GM19193 (cell line): ENCODE results near the gene TRAF5.

ENCODE experiments used
- POLR2A ChIP-seq: IDR thresholded peaks from 4 replicates; pipeline ENCODE4 v1.6.1; 2011; ENCODE audit not compliant: insufficient read depth, insufficient read length; ENCODE audit errors: extremely low read depth

Gene TRAF5

GRCh38 chr1:211335522-211336157, 9.0 kb downstream of the TRAF5 start:
- TF ChIP-seq POLR2A = peak; percentile 30

DNA sequence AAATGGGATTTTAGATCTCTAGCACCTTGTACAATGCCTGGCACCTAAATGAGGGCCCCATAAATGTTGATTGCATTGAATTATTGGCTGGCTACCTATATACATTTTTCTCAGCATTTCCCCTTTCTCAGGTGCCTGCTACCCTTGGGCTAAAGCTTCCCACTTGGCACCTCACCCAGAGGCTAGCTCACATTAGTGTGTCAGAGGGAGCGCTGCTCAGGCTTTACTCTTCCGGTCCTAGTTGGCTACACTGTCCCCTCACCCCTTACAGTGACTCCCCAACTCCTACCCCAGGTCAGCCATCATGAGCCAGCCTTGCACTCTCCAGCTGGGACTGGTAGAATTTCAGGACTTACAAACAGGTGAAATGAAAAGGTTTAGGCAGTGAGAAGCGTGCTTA, 9.5 kb downstream of the TRAF5 start:
- TF ChIP-seq POLR2A = no peak

DNA sequence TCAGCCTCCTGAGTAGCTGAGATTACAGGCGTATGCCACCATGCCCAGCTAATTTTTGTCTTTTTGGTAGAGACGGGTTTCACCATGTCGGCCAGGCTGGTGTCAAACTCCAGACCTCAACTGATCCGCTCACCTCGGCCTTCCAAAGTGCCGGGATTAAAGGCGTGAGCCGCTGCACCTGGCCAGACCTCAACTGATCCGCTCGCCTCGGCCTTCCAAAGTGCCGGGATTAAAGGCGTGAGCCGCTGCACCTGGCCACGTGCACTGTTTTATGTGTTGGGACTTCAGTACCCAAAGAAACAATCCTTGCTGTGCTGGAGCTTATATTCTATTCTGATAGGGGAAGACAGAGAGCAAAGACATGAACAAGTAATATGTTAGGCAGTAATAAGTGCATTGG, 10.1 kb downstream of the TRAF5 start:
- TF ChIP-seq POLR2A = no peak

DNA sequence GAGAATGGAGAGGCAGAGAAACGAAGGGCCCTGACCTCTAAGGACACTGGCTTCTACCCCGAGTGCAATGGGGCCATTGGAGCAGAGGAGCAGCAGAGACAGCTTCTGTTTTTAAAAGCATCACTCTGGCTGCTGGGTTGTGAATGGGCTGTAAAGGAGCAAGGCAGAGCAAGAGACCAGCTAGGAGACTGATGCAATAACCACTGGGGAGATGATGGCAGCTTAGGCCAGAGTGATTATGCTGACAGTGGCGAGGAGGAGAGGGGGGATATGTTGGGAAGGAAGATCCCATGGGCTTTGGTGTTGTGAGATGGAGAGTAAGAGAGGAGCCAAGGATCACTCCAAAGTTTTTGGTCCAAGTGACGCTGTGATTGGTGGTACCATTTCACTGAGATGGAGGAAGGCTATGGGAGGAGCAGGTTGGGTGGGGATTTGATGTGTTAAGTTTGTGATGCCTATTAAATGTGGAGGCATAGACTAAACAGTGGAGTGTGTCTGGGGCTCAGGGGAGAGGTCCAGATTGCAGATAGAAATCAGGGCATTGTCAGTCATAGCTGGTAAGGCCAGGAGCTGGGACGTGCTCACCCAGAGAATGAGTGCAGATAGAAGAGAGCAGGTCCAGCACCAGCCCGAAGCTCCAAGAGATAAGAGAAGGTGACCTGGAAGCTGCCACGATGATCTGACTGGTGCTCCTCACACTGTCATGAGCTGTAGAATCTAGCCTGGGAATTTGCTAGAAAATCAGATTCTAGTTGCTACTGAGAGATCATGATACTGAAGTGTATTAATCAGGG, 11.0 kb downstream of the TRAF5 start:
- no peak for TF ChIP-seq POLR2A

GRCh38 chr1:211338224-211338620, 11.6 kb downstream of the TRAF5 start:
- no peak for TF ChIP-seq POLR2A

DNA sequence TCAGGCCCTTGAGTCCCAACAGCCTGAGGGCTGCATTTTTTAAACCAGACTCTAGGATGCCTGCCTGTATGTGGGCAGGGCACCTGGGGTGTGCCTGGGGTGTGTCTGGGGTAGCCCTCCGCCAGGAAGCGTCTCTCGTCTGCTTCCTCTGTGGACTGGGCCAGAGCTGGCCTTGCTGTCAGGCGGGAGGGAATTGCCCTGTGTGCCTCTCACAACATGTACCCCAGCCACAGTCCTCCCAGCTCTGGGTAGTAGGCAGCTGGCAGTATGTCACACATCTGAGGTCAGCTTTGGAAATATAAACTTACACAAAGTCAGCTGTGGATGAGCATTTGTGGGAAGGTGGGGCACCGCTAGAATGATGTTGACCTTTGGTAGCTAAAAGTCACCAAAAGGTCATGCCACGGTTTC, 13.0 kb downstream of the TRAF5 start:
- no peak for TF ChIP-seq POLR2A

DNA sequence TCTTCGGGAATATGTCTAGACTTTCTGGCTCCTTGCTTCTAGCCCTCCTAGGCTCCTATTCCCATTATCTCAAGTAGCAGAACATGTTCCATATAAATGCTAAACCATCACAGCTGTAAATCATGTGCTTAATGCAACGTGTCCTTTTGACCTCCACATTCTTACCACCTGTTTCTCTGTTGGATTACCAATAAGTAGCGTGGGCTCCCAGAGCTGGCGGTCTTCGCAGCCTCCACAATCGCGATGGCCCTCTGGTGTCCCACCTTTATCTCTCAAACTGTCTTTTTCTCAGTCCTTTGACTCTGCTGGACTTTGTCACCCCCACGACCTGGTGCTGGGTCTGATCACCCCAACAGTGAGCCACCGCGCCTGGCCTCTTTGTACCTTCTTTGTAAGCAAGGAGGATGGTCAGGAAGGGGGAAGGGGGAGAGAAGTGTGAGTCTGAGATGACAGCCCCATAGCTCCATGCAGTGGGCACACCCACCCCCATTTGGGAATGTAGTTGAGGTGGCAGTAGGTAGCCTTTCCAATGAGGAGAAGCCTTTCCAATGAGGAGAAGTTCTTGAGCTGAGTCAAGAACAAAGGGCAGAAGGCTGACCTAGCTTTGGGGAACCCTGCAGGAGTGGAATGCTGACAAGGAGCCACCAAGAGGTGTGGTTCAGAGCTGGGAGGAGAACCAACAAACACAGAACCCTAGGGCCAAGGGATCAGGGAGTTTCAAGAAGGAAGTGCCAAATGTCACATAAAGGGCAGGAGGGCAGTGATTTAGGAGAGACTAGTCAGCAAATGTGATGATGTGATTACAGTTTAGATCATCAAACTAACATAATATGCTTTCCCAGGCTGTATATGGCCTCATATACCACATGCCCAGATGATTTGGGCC, 14.2 kb downstream of the TRAF5 start:
- no peak for TF ChIP-seq POLR2A

DNA sequence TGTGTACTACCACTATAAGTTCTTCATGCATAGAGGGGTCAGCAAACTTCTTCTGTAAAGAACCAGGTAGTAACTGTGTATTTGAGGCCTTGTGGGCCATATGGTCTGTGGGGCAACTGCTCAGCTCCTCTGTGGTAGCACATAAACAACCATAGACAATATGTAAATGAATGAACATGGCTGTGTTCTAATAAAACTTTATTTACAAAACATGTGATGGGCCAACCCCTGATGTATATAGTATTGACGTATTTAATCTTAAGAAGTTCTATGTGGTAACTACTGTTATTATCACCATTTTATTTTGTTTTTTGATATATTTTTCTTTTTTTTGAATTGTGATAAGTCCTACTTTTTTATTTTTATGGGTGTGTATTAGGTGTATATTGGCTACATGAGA, 15.4 kb downstream of the TRAF5 start:
- TF ChIP-seq POLR2A = no peak

GRCh38 chr1:211343607-211344006, 17.0 kb downstream of the TRAF5 start:
- TF ChIP-seq POLR2A = no peak

DNA sequence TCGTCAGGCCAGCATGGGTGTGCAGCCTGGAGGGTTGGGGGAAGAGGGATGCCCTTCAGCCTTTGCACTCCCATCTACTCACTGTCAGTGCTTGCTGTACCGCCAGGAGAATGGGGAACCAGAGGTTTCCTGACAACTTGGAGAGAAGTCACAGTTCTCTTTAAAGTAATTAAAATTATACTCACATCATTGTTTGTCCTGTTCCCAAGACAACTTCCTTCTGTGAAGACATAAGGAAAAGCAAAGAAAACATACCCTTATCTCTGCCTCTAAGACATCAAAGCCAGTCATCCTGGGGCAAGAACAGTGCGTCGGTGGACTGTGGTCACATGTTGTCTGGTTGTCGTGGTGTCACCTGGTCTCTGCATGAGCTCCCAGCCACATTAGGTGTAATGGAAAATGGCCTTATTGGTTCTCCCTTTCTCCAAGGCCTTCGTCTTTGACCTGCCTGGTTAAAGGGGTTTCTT, 17.6 kb downstream of the TRAF5 start:
- no peak for TF ChIP-seq POLR2A

DNA sequence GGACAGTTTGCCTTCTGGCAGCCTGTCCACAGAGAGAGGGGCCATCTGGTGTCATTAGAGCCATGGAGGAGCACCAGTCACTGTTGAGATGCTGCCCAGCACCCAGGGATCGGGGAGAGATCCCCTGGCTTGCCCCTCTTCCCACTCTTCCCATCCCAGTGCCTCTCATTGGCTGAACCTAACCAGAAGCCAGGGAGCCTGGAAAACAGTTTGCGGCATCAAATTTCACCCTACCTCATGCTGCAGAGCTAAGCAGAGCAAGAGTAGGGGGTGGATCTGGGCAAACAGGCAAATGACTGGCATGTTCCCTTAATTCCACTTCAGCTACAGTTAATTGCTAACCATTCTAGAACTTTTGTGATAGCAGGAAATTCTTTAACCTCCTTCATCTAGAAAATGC, 19.1 kb downstream of the TRAF5 start:
- TF ChIP-seq POLR2A = no peak

DNA sequence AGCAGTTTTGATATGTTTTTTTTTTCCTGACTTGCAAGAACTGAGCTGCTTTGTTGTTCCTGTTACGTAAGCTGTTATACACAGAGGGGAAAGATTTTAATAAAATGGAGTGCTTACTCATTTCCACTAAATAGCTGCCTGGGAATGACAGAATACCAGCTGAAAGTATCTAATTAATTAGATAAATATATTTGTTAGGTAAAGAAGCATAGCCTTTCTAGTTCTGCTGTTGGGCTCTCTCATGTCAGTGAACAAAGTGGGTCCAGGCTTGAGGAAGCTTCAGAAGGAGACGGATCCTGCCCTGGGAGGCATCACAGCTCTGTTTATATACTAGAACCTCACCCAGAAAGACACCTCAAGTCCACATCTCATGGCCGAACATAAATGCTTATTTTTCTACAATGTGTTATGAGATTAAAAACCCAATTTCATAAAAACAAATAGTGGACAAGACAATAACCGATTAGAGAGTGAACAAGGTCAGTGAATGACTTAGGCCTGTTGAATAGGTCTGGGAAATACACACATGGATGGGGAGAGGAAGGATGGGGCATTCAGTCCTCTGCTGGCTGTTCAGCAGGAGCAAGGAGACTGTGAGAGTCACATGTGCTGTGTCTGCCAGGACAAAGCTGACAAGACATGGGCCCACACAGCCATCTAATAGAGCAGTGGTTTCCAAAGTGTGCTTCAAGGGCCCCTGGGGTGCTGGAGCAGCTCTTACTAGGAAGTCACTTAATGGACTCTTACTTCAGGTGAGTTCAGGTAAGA, 20.6 kb downstream of the TRAF5 start:
- no peak for TF ChIP-seq POLR2A

DNA sequence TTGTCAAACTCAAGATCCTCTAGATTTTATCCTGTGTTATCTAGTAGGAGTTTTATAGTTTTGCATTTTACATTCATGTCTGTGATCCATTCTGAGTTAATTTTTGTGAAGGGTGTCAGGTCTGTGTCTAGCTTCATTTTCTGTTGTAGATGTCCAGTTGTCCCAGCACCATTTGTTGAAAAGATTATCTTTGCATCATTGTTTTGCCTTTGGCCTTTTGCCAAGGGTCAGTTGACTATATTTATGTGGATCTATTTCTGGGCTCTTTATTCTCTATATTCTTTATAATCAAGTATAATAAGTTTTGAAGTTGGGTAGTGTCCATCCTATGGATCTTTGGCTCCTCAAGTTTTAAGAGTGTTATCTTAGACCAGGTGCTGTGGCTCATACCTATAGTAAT, 21.9 kb downstream of the TRAF5 start:
- no peak for TF ChIP-seq POLR2A

DNA sequence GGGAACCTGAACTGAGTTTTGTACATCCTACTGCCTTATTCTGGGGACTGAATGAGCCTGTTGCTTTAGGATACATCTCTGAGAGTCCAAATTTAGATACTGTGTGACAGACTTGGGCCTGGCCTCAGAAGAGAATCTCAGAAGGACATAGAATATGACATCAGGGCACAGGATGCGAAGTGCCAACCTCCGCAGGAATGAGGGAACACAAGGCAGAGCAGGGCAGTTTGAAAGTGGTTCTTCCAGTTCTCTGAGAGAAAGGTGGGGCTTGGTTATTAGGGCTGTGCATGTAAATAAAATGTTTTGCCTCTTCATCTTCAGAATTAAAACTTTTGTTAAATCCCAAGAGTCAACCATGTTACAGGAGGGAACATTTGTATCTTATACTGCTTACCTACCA, 23.1 kb downstream of the TRAF5 start:
- TF ChIP-seq POLR2A = no peak

DNA sequence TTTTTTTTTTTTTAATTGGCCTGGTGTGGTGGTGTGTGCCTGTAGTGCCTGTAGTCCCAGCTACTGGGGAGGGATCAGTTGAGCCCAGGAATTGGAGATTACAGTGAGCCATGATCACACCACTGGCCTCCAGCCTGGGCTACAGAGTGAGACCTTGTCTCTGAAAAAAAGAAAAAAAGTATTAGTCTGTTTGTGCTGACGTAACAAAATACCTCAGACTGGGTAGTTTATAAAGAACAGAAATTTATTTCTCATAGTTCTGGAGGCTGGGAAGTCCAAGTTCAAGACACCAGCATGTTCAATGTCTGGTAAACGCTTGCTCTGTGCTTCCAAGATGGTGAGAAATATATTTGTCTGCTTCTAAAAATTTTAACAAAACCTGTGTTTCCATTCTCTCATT, 25.8 kb downstream of the TRAF5 start:
- TF ChIP-seq POLR2A = no peak
